ENCODE results near the gene NXPE2.
"Not testable (repeated sequence)": the region's sequence is repeated elsewhere in the genome, so short reads cannot be mapped to it uniquely, and the experiment has no call there.

The NXPE2 gene

GRCh38 chr11:114678125-114679036, at the start of gene NXPE2:
NXPE2 (plus strand) TSS chr11:114678527; CDS start chr11:114678576, 49 bp downstream.
- no peak for DNase-seq (ENCODE audit: low spot score)
- no peak within 1 kb of the TSS for H3K4me3 Mint-ChIP-seq
- no peaks in the 10 kb centered on the region for H3K27me3 Mint-ChIP-seq (ENCODE audit: low read depth)
- H3K36me3 Mint-ChIP-seq (ENCODE audit: low read depth), result no peaks in the 10 kb centered on the region
- no peaks in the 10 kb centered on the region for H3K4me1 Mint-ChIP-seq (ENCODE audit: low read depth)
- H3K9me3 Mint-ChIP-seq, result no peaks in the 10 kb centered on the region
- H3K27ac Mint-ChIP-seq, result no peak within 1 kb of the TSS

GRCh38 chr11:114631445-114631965, 46.8 kb upstream of the NXPE2 start:
- H3K36me3 Mint-ChIP-seq (ENCODE audit: low read depth), result not testable (repeated sequence)

GRCh38 chr11:114639440-114639839, 38.9 kb upstream of the NXPE2 start:
- not testable (repeated sequence) for H3K4me3 Mint-ChIP-seq; H3K36me3 Mint-ChIP-seq (ENCODE audit: low read depth); H3K4me1 Mint-ChIP-seq (ENCODE audit: low read depth); H3K27ac Mint-ChIP-seq; DNase-seq (ENCODE audit: low spot score); H3K9me3 Mint-ChIP-seq; H3K27me3 Mint-ChIP-seq (ENCODE audit: low read depth)

More at GRCh38 chr11:114631445-114631965, 46.8 kb upstream of the NXPE2 start:
- H3K27ac Mint-ChIP-seq; H3K9me3 Mint-ChIP-seq; H3K4me1 Mint-ChIP-seq (ENCODE audit: low read depth); H3K27me3 Mint-ChIP-seq (ENCODE audit: low read depth); H3K4me3 Mint-ChIP-seq: not testable (repeated sequence)
- peak; percentile 5 for DNase-seq (ENCODE audit: low spot score)

GRCh38 chr11:114650661-114651060, 27.7 kb upstream of the NXPE2 start:
- no peaks in the 10 kb centered on the region for H3K36me3 Mint-ChIP-seq (ENCODE audit: low read depth)
- H3K27me3 Mint-ChIP-seq (ENCODE audit: low read depth), result no peaks in the 10 kb centered on the region
- no peak overlapping the region for H3K27ac Mint-ChIP-seq
- no peak for DNase-seq (ENCODE audit: low spot score)
- no peaks in the 10 kb centered on the region for H3K4me1 Mint-ChIP-seq (ENCODE audit: low read depth)
- H3K4me3 Mint-ChIP-seq, result no peak overlapping the region
- no peaks in the 10 kb centered on the region for H3K9me3 Mint-ChIP-seq

- no peaks in the 10 kb centered on the region for H3K4me1 Mint-ChIP-seq (ENCODE audit: low read depth)
- H3K4me3 Mint-ChIP-seq, result no peak overlapping the region
- DNase-seq (ENCODE audit: low spot score), result no peak
- H3K9me3 Mint-ChIP-seq, result no peaks in the 10 kb centered on the region
- no peak overlapping the region for H3K27ac Mint-ChIP-seq
- no peaks in the 10 kb centered on the region for H3K27me3 Mint-ChIP-seq (ENCODE audit: low read depth)
- H3K36me3 Mint-ChIP-seq (ENCODE audit: low read depth), result no peaks in the 10 kb centered on the region
Observed at GRCh38 chr11:114651145-114651718, 27.1 kb upstream of the NXPE2 start.

GRCh38 chr11:114653148-114653547, 25.2 kb upstream of the NXPE2 start:
- Mint-ChIP-seq H3K36me3 (ENCODE audit: low read depth) (no peaks in the 10 kb centered on the region), H3K4me3 (no peak overlapping the region), H3K27ac (no peak overlapping the region), H3K4me1 (ENCODE audit: low read depth) (no peaks in the 10 kb centered on the region), H3K27me3 (ENCODE audit: low read depth) (no peaks in the 10 kb centered on the region), H3K9me3 (no peaks in the 10 kb centered on the region)
- no peak for DNase-seq (ENCODE audit: low spot score)

GRCh38 chr11:114664641-114665040, 13.7 kb upstream of the NXPE2 start:
- H3K36me3 Mint-ChIP-seq (ENCODE audit: low read depth), result no peaks in the 10 kb centered on the region
- H3K4me3 Mint-ChIP-seq, result no peak overlapping the region
- H3K27me3 Mint-ChIP-seq (ENCODE audit: low read depth), result no peaks in the 10 kb centered on the region
- DNase-seq (ENCODE audit: low spot score), result no peak
- no peaks in the 10 kb centered on the region for H3K4me1 Mint-ChIP-seq (ENCODE audit: low read depth)
- H3K9me3 Mint-ChIP-seq, result no peaks in the 10 kb centered on the region
- no peak overlapping the region for H3K27ac Mint-ChIP-seq

- no peaks in the 10 kb centered on the region for H3K36me3 Mint-ChIP-seq (ENCODE audit: low read depth)
- H3K9me3 Mint-ChIP-seq, result peaks cover 6% of the 10 kb centered on the region
- no peaks in the 10 kb centered on the region for H3K27me3 Mint-ChIP-seq (ENCODE audit: low read depth)
- no peaks in the 10 kb centered on the region for H3K4me1 Mint-ChIP-seq (ENCODE audit: low read depth)
- H3K27ac Mint-ChIP-seq, result no peak overlapping the region
- no peak overlapping the region for H3K4me3 Mint-ChIP-seq
- no peak for DNase-seq (ENCODE audit: low spot score)
Observed at GRCh38 chr11:114666760-114667159, 11.6 kb upstream of the NXPE2 start.

GRCh38 chr11:114668109-114668508, 10.2 kb upstream of the NXPE2 start:
- Mint-ChIP-seq H3K9me3 (peaks cover 6% of the 10 kb centered on the region), H3K4me1 (ENCODE audit: low read depth) (no peaks in the 10 kb centered on the region), H3K4me3 (no peak overlapping the region), H3K36me3 (ENCODE audit: low read depth) (no peaks in the 10 kb centered on the region), H3K27me3 (ENCODE audit: low read depth) (no peaks in the 10 kb centered on the region), H3K27ac (no peak overlapping the region)
- no peak for DNase-seq (ENCODE audit: low spot score)

- no peaks in the 10 kb centered on the region for H3K4me1 Mint-ChIP-seq (ENCODE audit: low read depth)
- DNase-seq (ENCODE audit: low spot score), result no peak
- no peaks in the 10 kb centered on the region for H3K27me3 Mint-ChIP-seq (ENCODE audit: low read depth)
- H3K36me3 Mint-ChIP-seq (ENCODE audit: low read depth), result no peaks in the 10 kb centered on the region
- H3K9me3 Mint-ChIP-seq, result peaks cover 6% of the 10 kb centered on the region
- H3K27ac Mint-ChIP-seq, result no peak overlapping the region
- no peak overlapping the region for H3K4me3 Mint-ChIP-seq
Observed at GRCh38 chr11:114673661-114674060, 4.7 kb upstream of the NXPE2 start.

- H3K27ac Mint-ChIP-seq, result no peak overlapping the region
- H3K9me3 Mint-ChIP-seq, result peaks cover 5% of the 10 kb centered on the region
- no peaks in the 10 kb centered on the region for H3K27me3 Mint-ChIP-seq (ENCODE audit: low read depth)
- H3K36me3 Mint-ChIP-seq (ENCODE audit: low read depth), result no peaks in the 10 kb centered on the region
- H3K4me3 Mint-ChIP-seq, result no peak overlapping the region
- DNase-seq (ENCODE audit: low spot score), result no peak
- no peaks in the 10 kb centered on the region for H3K4me1 Mint-ChIP-seq (ENCODE audit: low read depth)
Observed at GRCh38 chr11:114679505-114679904, 1.2 kb downstream of the NXPE2 start.

- no peak overlapping the region for H3K4me3 Mint-ChIP-seq
- DNase-seq (ENCODE audit: low spot score), result no peak
- H3K27ac Mint-ChIP-seq, result no peak overlapping the region
- no peaks in the 10 kb centered on the region for H3K36me3 Mint-ChIP-seq (ENCODE audit: low read depth)
- H3K4me1 Mint-ChIP-seq (ENCODE audit: low read depth), result no peaks in the 10 kb centered on the region
- peaks cover 5% of the 10 kb centered on the region for H3K9me3 Mint-ChIP-seq
- H3K27me3 Mint-ChIP-seq (ENCODE audit: low read depth), result no peaks in the 10 kb centered on the region
Observed at GRCh38 chr11:114683007-114683406, 4.7 kb downstream of the NXPE2 start.

GRCh38 chr11:114684636-114685035, 6.3 kb downstream of the NXPE2 start:
- H3K27ac Mint-ChIP-seq, result no peak overlapping the region
- H3K36me3 Mint-ChIP-seq (ENCODE audit: low read depth), result no peaks in the 10 kb centered on the region
- no peaks in the 10 kb centered on the region for H3K27me3 Mint-ChIP-seq (ENCODE audit: low read depth)
- DNase-seq (ENCODE audit: low spot score), result no peak
- H3K9me3 Mint-ChIP-seq, result peaks cover 5% of the 10 kb centered on the region
- no peak overlapping the region for H3K4me3 Mint-ChIP-seq
- no peaks in the 10 kb centered on the region for H3K4me1 Mint-ChIP-seq (ENCODE audit: low read depth)

- no peak overlapping the region for H3K27ac Mint-ChIP-seq
- H3K4me1 Mint-ChIP-seq (ENCODE audit: low read depth), result no peaks in the 10 kb centered on the region
- no peak overlapping the region for H3K4me3 Mint-ChIP-seq
- no peaks in the 10 kb centered on the region for H3K36me3 Mint-ChIP-seq (ENCODE audit: low read depth)
- peaks cover 5% of the 10 kb centered on the region for H3K9me3 Mint-ChIP-seq
- DNase-seq (ENCODE audit: low spot score), result no peak
- H3K27me3 Mint-ChIP-seq (ENCODE audit: low read depth), result no peaks in the 10 kb centered on the region
Observed at GRCh38 chr11:114685097-114685496, 6.8 kb downstream of the NXPE2 start.
